Suprapubic skin (tissue), 4 donors: ENCODE results near the gene PRCP.

Experiments used
- CTCF ChIP-seq, 2 donors: fragments of 200-600 bp in 1 of 2; fragments of 450-650 bp in 1 of 2; sonication (generic) in 1 of 2; IDR thresholded peaks; one replicate each; pipeline ENCODE4 v1.5.1; 2016 to 2019; ENCODE audit warnings: antibody characterized with exemption in 2 of 2, mild to moderate bottlenecking in 1 of 2, moderate library complexity in 1 of 2
- EP300 ChIP-seq: sonication (generic); formaldehyde crosslinking; IDR thresholded peaks from one replicate; pipeline ENCODE4 v1.6.1; 2017; ENCODE audit warnings: antibody characterized with exemption
- POLR2A ChIP-seq, 2 donors: fragments of 450-650 bp; IDR thresholded peaks; one replicate each; pipeline ENCODE4 v1.6.1; 2017; ENCODE audit warnings: antibody characterized with exemption in 2 of 2, mild to moderate bottlenecking in 2 of 2, moderate library complexity in 2 of 2
- POLR2AphosphoS5 ChIP-seq, 3 donors: sonication (generic); formaldehyde crosslinking; IDR thresholded peaks; one replicate each; pipeline ENCODE4 v1.6.1; 2017; ENCODE audit warnings: antibody characterized with exemption in 3 of 3

GRCh38 chr11:82782825-82783374 lies 117.3 kb downstream of the PRCP start:
- no peak for TF ChIP-seq CTCF (IDR thresholded peaks at IDR 0.05)
- TF ChIP-seq EP300: no peak
- no peak for TF ChIP-seq POLR2A (IDR thresholded peaks at IDR 0.05)
- no peak for TF ChIP-seq POLR2AphosphoS5 (IDR thresholded peaks at IDR 0.05)
